ENCODE measurements around the gene LYPD5. TPM values are rescaled to one million over a fixed set of nuclear protein-coding genes. Genes with fewer than 3 reads are reported as not detected.
"Not testable (repeated sequence)": the region's sequence is repeated elsewhere in the genome, so short reads cannot be mapped to it uniquely, and the experiment has no call there.

LYPD5 gene
- total and polyA plus RNA-seq, 7 donors: 0.22 to 0.79 (median 0.27) TPM

- no peak for ATAC-seq
- no peak for TF ChIP-seq CTCF (IDR thresholded peaks at IDR 0.05)
Measured at GRCh38 chr19:43767818-43768217, 34.4 kb downstream of the LYPD5 start.

GRCh38 chr19:43767316-43767715, 34.9 kb downstream of the LYPD5 start:
- H3K27ac ChIP-seq: no peak overlapping the region
- TF ChIP-seq CTCF (IDR thresholded peaks at IDR 0.05): no peak
- H3K4me1 ChIP-seq: no peaks in the 10 kb centered on the region

More at GRCh38 chr19:43767818-43768217, 34.4 kb downstream of the LYPD5 start:
- 62 to 81% (median 74%) methylated on average over 1 of the region's 1 CpG for whole genome bisulfite sequencing, 3 donors
- intact Hi-C loops (cut with DNase I): no loop called here
- Histone ChIP-seq H3K4me3 (no peak overlapping the region), H3K4me1 (no peaks in the 10 kb centered on the region), H3K36me3 (ENCODE audit: insufficient read depth in 1 of 2, low read depth in 1 of 2) (no peaks in the 10 kb centered on the region), H3K9me3 (no peaks in the 10 kb centered on the region), H3K27me3 (ENCODE audit: insufficient read depth in 3 of 3, low read length in 2 of 3) (peaks cover 0 to 12% (median 3%) of the 10 kb centered on the region in 3 donors), H3K27ac (no peak overlapping the region)
- no peak for DNase-seq

GRCh38 chr19:43766755-43767043, 35.5 kb downstream of the LYPD5 start:
- ATAC-seq (no peak), DNase-seq (no peak)
- H3K27me3 ChIP-seq (ENCODE audit: insufficient read depth in 3 of 3, low read length in 2 of 3): peaks cover 0 to 5% (median 3%) of the 10 kb centered on the region in 3 donors
- H3K9me3 ChIP-seq: no peaks in the 10 kb centered on the region
- 69 to 72% (median 72%) methylated on average over 4 of the region's 4 CpGs for WGBS, 3 donors
- intact Hi-C loops (cut with DNase I): no loop called here
- H3K4me1 ChIP-seq: no peaks in the 10 kb centered on the region
- H3K4me3 ChIP-seq: no peak overlapping the region
- H3K27ac ChIP-seq: no peak overlapping the region
- no peaks in the 10 kb centered on the region for H3K36me3 ChIP-seq (ENCODE audit: insufficient read depth in 1 of 2, low read depth in 1 of 2)
- TF ChIP-seq CTCF (IDR thresholded peaks at IDR 0.05): no peak

More at GRCh38 chr19:43767316-43767715, 34.9 kb downstream of the LYPD5 start:
- Histone ChIP-seq H3K36me3 (ENCODE audit: insufficient read depth in 1 of 2, low read depth in 1 of 2) (no peaks in the 10 kb centered on the region), H3K27me3 (ENCODE audit: insufficient read depth in 3 of 3, low read length in 2 of 3) (peaks cover 0 to 9% (median 3%) of the 10 kb centered on the region in 3 donors), H3K4me3 (no peak overlapping the region), H3K9me3 (no peaks in the 10 kb centered on the region)
- ATAC-seq: no peak
- intact Hi-C loops (cut with DNase I): no loop called here
- DNase-seq: no peak
- 68 to 77% (median 70%) methylated on average over 7 of the region's 7 CpGs for WGBS, 3 donors

DNA sequence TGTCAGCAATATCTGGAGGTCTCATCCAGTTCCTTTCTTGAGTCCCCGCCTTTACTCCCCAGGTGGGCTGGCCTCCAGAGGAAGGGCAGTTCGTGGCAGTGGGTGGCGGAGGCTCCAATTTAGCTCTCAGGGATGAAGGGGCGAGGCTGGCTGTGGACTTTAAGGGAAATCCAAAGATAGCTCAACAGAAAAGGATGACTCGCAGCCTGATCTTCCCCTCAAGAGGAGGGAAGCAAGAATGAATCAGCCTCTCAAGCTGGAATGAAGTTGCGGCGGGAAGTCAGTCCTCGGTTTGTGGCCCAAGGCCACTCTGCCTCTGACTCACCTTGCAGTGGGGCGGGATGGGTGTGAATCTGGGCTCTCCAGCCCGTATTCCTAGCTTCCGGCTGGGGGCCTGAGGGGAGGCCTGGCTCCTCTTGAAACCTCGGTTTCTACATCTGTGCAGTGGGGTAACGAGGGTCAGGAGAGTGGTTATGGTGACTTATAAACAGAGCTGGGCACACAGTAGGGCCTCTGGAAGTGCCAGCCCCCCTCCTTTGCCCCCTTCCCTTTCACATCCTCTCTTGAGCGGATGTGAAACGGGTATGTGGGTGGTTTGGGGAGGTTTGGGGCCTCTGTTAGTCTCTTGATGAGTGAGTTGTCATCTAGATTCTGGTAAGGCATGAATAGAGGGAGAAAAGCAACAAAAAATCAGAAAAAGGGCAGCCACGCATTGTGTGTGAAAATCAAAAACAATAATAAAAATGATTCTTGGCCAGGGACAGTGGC, 37.0 kb downstream of the LYPD5 start:
- no peak overlapping the region for H3K4me3 ChIP-seq
- ATAC-seq (peak; percentile 47 to 76 (median 58)), DNase-seq (peak; percentile 74 to 82)
- H3K27me3 ChIP-seq (ENCODE audit: insufficient read depth in 3 of 3, low read length in 2 of 3): peaks cover 0 to 3% (median 0%) of the 10 kb centered on the region in 3 donors
- H3K9me3 ChIP-seq: no peaks in the 10 kb centered on the region
- H3K36me3 ChIP-seq (ENCODE audit: insufficient read depth in 1 of 2, low read depth in 1 of 2): no peaks in the 10 kb centered on the region
- WGBS, 3 donors: 56 to 59% (median 58%) methylated on average over 16 of the region's 16 CpGs
- TF ChIP-seq CTCF (IDR thresholded peaks at IDR 0.05): no peak
- no peak overlapping the region for H3K27ac ChIP-seq
- intact Hi-C loops (cut with DNase I): no loop called here
- H3K4me1 ChIP-seq: no peaks in the 10 kb centered on the region

GRCh38 chr19:43764684-43765083, 37.6 kb downstream of the LYPD5 start:
- not testable (repeated sequence) for H3K4me3 ChIP-seq
- ATAC-seq (peak in 1 of 4 donors; percentile 10), DNase-seq (peak in 1 of 2 donors; percentile 2)

More at GRCh38 chr19:43764684-43765083, 37.6 kb downstream of the LYPD5 start:
- H3K9me3 ChIP-seq; H3K27ac ChIP-seq; H3K36me3 ChIP-seq (ENCODE audit: insufficient read depth in 1 of 2, low read depth in 1 of 2); H3K4me1 ChIP-seq; intact Hi-C loops (cut with DNase I); H3K27me3 ChIP-seq (ENCODE audit: insufficient read depth in 3 of 3, low read length in 2 of 3): not testable (repeated sequence)
- WGBS, 3 donors: 77 to 87% (median 80%) methylated on average over 8 of the region's 8 CpGs
